Peyer's patch (tissue), 4 donors: Measurements from ENCODE around the gene SEMA3G.

Experiments used
- POLR2A ChIP-seq, 2 donors: fragments of 450-650 bp; IDR thresholded peaks; one replicate each; pipeline ENCODE4 v1.5.1; 2017; ENCODE audit warnings: antibody characterized with exemption in 2 of 2, mild to moderate bottlenecking in 2 of 2, moderate library complexity in 2 of 2
- TF ChIP-seq, protein P1 (sequence below), 6 experiments: fragments of 450-650 bp in 4 of 6; fragments of 200-600 bp in 2 of 6; sonication (generic) in 1 of 6; IDR thresholded peaks; one replicate each; pipeline ENCODE4 v1.5.1; 2017 to 2019; ENCODE audit warnings: antibody characterized with exemption in 6 of 6, mild to moderate bottlenecking in 3 of 6, moderate library complexity in 1 of 6

DNA sequence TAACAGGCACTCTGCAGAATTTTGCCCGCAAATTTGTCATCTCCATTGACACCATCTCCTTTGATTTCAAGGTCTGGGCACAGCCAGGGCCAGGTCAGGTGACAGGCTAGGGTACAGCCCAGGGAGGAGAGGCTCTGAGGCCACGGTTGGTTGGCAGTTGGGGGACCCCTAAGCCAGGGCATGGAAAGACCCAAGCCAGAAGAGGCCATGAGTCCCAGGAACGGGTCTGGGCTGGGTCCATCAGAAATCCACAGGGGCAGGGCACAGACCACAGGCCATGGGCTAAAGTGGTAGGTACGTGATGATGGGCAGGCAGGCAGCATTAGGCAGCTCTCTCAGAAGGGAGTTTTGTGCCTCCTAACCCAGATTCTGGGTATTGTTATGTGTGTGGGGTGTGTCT is 45.8 kb downstream of the SEMA3G start:
- TF ChIP-seq, protein P1, sequence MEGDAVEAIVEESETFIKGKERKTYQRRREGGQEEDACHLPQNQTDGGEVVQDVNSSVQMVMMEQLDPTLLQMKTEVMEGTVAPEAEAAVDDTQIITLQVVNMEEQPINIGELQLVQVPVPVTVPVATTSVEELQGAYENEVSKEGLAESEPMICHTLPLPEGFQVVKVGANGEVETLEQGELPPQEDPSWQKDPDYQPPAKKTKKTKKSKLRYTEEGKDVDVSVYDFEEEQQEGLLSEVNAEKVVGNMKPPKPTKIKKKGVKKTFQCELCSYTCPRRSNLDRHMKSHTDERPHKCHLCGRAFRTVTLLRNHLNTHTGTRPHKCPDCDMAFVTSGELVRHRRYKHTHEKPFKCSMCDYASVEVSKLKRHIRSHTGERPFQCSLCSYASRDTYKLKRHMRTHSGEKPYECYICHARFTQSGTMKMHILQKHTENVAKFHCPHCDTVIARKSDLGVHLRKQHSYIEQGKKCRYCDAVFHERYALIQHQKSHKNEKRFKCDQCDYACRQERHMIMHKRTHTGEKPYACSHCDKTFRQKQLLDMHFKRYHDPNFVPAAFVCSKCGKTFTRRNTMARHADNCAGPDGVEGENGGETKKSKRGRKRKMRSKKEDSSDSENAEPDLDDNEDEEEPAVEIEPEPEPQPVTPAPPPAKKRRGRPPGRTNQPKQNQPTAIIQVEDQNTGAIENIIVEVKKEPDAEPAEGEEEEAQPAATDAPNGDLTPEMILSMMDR (IDR thresholded peaks at IDR 0.05), result no peak
- TF ChIP-seq POLR2A (IDR thresholded peaks at IDR 0.05), result no peak
